ENCODE results near the gene CLIP2.

GRCh38 chr7:74297516-74298233 lies 8.5 kb downstream of the CLIP2 start:
- TF ChIP-seq RAD21 (IDR thresholded peaks at IDR 0.05; ENCODE audit: low read length) (no peak), CTCF (conservative IDR thresholded peaks at IDR 0.05; ENCODE audit: low read depth, low read length) (no peak)
